H1 (cell line): ENCODE measurements around the gene RECK. TPM values are rescaled to one million over a fixed set of nuclear protein-coding genes. Genes with fewer than 3 reads are reported as not detected.
A peak's percentile ranks its signal among the peaks of the same experiment; 100 is the strongest.

Source experiments
- CTCF ChIA-PET: fragments of 300-600 bp; sonication (Branson Sonifier 250); formaldehyde crosslinking; loops from one replicate; lab custom pipeline; 2021; ENCODE audit not compliant: partially characterized antibody; lab: Charles Lee
- POLR2A ChIA-PET: fragments of 300-600 bp; sonication (Branson Sonifier 250); formaldehyde crosslinking; loops from one replicate; lab custom pipeline; 2021; ENCODE audit warnings: inconsistent platforms; ENCODE audit not compliant: partially characterized antibody; lab: Charles Lee
- DNase-seq, 2 experiments: peaks; one replicate each; pipeline versions ENCODE4 v3.0.0 to v3.0.0-alpha.2; 2010 to 2022; ENCODE audit warnings: low spot score in 2 of 2, low read depth in 1 of 2, mixed read lengths in 1 of 2
- FAIRE-seq: peaks from 2 replicates; lab custom pipeline; 2011; peaks lifted over from hg19 to GRCh38; lab: Jason Lieb, UNC
- H2AFZ ChIP-seq: 2 replicates; pipeline ENCODE4 v1.8.1; 2012; ENCODE audit warnings: low read length, inconsistent platforms
- H2AK5ac ChIP-seq: 2 replicates; pipeline ENCODE4 v1.6.1; 2013; ENCODE audit warnings: low read depth, low read length
- H2BK120ac ChIP-seq: replicated peaks from 2 replicates; pipeline ENCODE3; 2013; ENCODE audit warnings: low read depth, low read length, inconsistent platforms
- H2BK12ac ChIP-seq: 2 replicates; pipeline ENCODE4 v1.6.1; 2013; ENCODE audit warnings: low read depth, low read length
- H2BK15ac ChIP-seq: 2 replicates; pipeline ENCODE4 v1.6.1; 2013; ENCODE audit warnings: low read length
- H2BK20ac ChIP-seq: 2 replicates; pipeline ENCODE4 v1.6.1; 2013; ENCODE audit warnings: low read length
- H2BK5ac ChIP-seq: 2 replicates; pipeline ENCODE4 v1.6.1; 2013; ENCODE audit warnings: low read depth, low read length
- H3K14ac ChIP-seq: 2 replicates; pipeline ENCODE4 v1.6.1; 2013; ENCODE audit warnings: inconsistent platforms; ENCODE audit not compliant: insufficient read length
- H3K18ac ChIP-seq: 2 replicates; pipeline ENCODE4 v1.6.1; 2013; ENCODE audit warnings: low read length; ENCODE audit errors: extremely low read depth
- H3K23ac ChIP-seq: 2 replicates; pipeline ENCODE4 v1.6.1; 2013; ENCODE audit warnings: inconsistent platforms; ENCODE audit not compliant: insufficient read length
- H3K23me2 ChIP-seq: 2 replicates; pipeline ENCODE4 v1.6.1; 2013; ENCODE audit warnings: low read depth, low read length
- H3K27ac ChIP-seq: 2 replicates; pipeline ENCODE4 v1.6.1; 2011; ENCODE audit warnings: low read depth, low read length, inconsistent platforms
- H3K27me3 ChIP-seq, 4 experiments: replicated peaks in 1 of 4; 1 replicate in 1 of 4; 2 replicates in 3 of 4; pipeline versions ENCODE4 v1.6.1 to v1.8.1; 2011 to 2013; ENCODE audit warnings: low read length in 3 of 4, mild to moderate bottlenecking in 3 of 4, inconsistent platforms in 2 of 4, mixed read lengths in 2 of 4, moderate library complexity in 1 of 4; ENCODE audit not compliant: control insufficient read depth in 3 of 4, insufficient read depth in 3 of 4; ENCODE audit errors: extremely low read depth in 1 of 4
- H3K36me3 ChIP-seq, 4 experiments: 2 replicates each; pipeline versions ENCODE4 v1.6.1 to v1.8.1; 2011 to 2013; ENCODE audit warnings: mild to moderate bottlenecking in 4 of 4, low read length in 3 of 4, moderate library complexity in 2 of 4, control low read depth in 1 of 4, inconsistent platforms in 1 of 4; ENCODE audit not compliant: insufficient read depth in 4 of 4, control insufficient read depth in 2 of 4
- H3K4ac ChIP-seq: replicated peaks from 2 replicates; pipeline ENCODE3; 2013; ENCODE audit warnings: low read length, low read depth, mixed read lengths, inconsistent platforms; ENCODE audit not compliant: insufficient read length
- H3K4me1 ChIP-seq, 4 experiments: replicated peaks in 1 of 4; 1 replicate in 1 of 4; 2 replicates in 3 of 4; pipeline versions ENCODE4 v1.6.1 to v1.8.1; 2011 to 2013; ENCODE audit warnings: low read length in 3 of 4, inconsistent platforms in 2 of 4, mixed read lengths in 1 of 4; ENCODE audit not compliant: insufficient read depth in 4 of 4, control insufficient read depth in 3 of 4
- H3K4me2 ChIP-seq, 2 experiments: 2 replicates each; pipeline versions ENCODE4 v1.6.1 to v1.8.1; 2011 to 2013; ENCODE audit warnings: low read depth in 2 of 2, low read length in 2 of 2, control low read depth in 1 of 2, inconsistent platforms in 1 of 2, mild to moderate bottlenecking in 1 of 2; ENCODE audit not compliant: insufficient read depth in 1 of 2
- H3K4me3 ChIP-seq, 4 experiments: fragments of 200-600, 300-600 bp in 1 of 4; sonication (generic), shearing (Covaris generic), sonication (Bioruptor Twin) in 1 of 4; 2 replicates each; pipeline versions ENCODE4 v1.5.1 to v1.8.1; 2011 to 2016; ENCODE audit warnings: low read length in 4 of 4, low read depth in 3 of 4, control low read depth in 2 of 4, inconsistent platforms in 2 of 4, mild to moderate bottlenecking in 2 of 4, mixed read lengths in 1 of 4, moderate library complexity in 1 of 4; ENCODE audit not compliant: insufficient read depth in 2 of 4; ENCODE audit errors: extremely low read depth in 1 of 4
- H3K56ac ChIP-seq: replicated peaks from 2 replicates; pipeline ENCODE3; 2013; ENCODE audit warnings: low read depth, mild to moderate bottlenecking, mixed read lengths, low read length, inconsistent platforms; ENCODE audit not compliant: insufficient read length
- H3K79me1 ChIP-seq: 2 replicates; pipeline ENCODE4 v1.6.1; 2013; ENCODE audit warnings: low read depth, low read length, control low read depth
- H3K79me2 ChIP-seq, 2 experiments: 2 replicates each; pipeline versions ENCODE4 v1.6.1 to v1.8.1; 2012 to 2013; ENCODE audit warnings: low read length in 2 of 2, mild to moderate bottlenecking in 2 of 2, inconsistent platforms in 1 of 2; ENCODE audit not compliant: insufficient read depth in 2 of 2, control insufficient read depth in 1 of 2
- H3K9ac ChIP-seq, 4 experiments: replicated peaks in 1 of 4; 1 replicate in 1 of 4; 2 replicates in 3 of 4; pipeline versions ENCODE4 v1.6.1 to v1.8.1; 2011 to 2013; ENCODE audit warnings: low read depth in 3 of 4, low read length in 3 of 4, control low read depth in 2 of 4, mild to moderate bottlenecking in 2 of 4, moderate library complexity in 2 of 4, inconsistent platforms in 1 of 4; ENCODE audit errors: extremely low read depth in 1 of 4
- H3K9me3 ChIP-seq, 2 experiments: 2 replicates each; pipeline versions ENCODE4 v1.6.1 to v1.8.1; 2012 to 2013; ENCODE audit warnings: mild to moderate bottlenecking in 2 of 2, moderate library complexity in 2 of 2, control low read depth in 1 of 2, inconsistent platforms in 1 of 2, low read depth in 1 of 2, low read length in 1 of 2, mixed read lengths in 1 of 2; ENCODE audit not compliant: insufficient read depth in 2 of 2
- H4K20me1 ChIP-seq, 2 experiments: replicated peaks in 1 of 2; 2 replicates each; pipeline versions ENCODE3 to v1.8.1; 2011 to 2013; ENCODE audit warnings: inconsistent platforms in 2 of 2, low read length in 2 of 2, mild to moderate bottlenecking in 1 of 2; ENCODE audit not compliant: insufficient read depth in 2 of 2, control insufficient read depth in 1 of 2
- H4K5ac ChIP-seq: 2 replicates; pipeline ENCODE4 v1.6.1; 2013; ENCODE audit warnings: low read length, low read depth, mixed read lengths, inconsistent platforms; ENCODE audit not compliant: insufficient read length
- H4K8ac ChIP-seq: 2 replicates; pipeline ENCODE4 v1.8.0; 2013; ENCODE audit warnings: mild to moderate bottlenecking, moderate library complexity, low read length, inconsistent platforms; ENCODE audit not compliant: insufficient read depth; ENCODE audit errors: extremely low read depth
- H4K91ac ChIP-seq: replicated peaks from 2 replicates; pipeline ENCODE3; 2013; ENCODE audit warnings: low read length, mixed read lengths, inconsistent platforms; ENCODE audit not compliant: insufficient read length
- CTCF ChIP-seq, 3 experiments: IDR thresholded peaks; 1 replicate in 2 of 3; 2 replicates in 1 of 3; pipeline versions ENCODE4 v1.5.1 to v1.6.1; 2011; ENCODE audit warnings: low read length in 3 of 3, mild to moderate bottlenecking in 3 of 3, inconsistent platforms in 2 of 3, low read depth in 1 of 3, moderate library complexity in 1 of 3; ENCODE audit not compliant: insufficient read depth in 1 of 3; ENCODE audit errors: control extremely low read depth in 1 of 3
- E2F6 ChIP-seq: IDR thresholded peaks from 2 replicates; pipeline ENCODE4 v1.6.1; 2012; ENCODE audit warnings: inconsistent platforms
- RAD21 ChIP-seq, 2 experiments: IDR thresholded peaks in 1 of 2; conservative IDR thresholded peaks in 1 of 2; 2 replicates each; pipeline ENCODE4 v1.6.1; 2011; ENCODE audit warnings: low read depth in 2 of 2, low read length in 2 of 2, improper control_type of control experiment in 1 of 2, inconsistent platforms in 1 of 2, mild to moderate bottlenecking in 1 of 2, moderate library complexity in 1 of 2
- TEAD4 ChIP-seq: IDR thresholded peaks from 2 replicates; pipeline ENCODE4 v1.6.1; 2012; ENCODE audit warnings: low read depth, low read length, inconsistent platforms, mixed read lengths
- WGBS, 2 experiments: shearing (Covaris generic) in 1 of 2; methylation state at CpG; one replicate each; pipeline versions ENCODE4 v1.1.6 to v1.1.7; 2013 to 2015; ENCODE audit warnings: low lambda C conversion rate in 2 of 2, mixed read lengths in 2 of 2, inconsistent platforms in 1 of 2, low coverage in 1 of 2, missing lambda C conversion rate in 1 of 2; ENCODE audit not compliant: insufficient replicate concordance in 2 of 2, insufficient coverage in 1 of 2, insufficient read length in 1 of 2; ENCODE audit errors: extremely low coverage in 1 of 2, missing lambda C conversion rate in 1 of 2; 5-methylcytosine and 5-hydroxymethylcytosine counted together
- polyA plus RNA-seq, 7 experiments: library from polyadenylated mRNA; depleted of rRNA in 3 of 7; stranded (reverse) in 5 of 7; unstranded in 2 of 7; fragments of >200 nt in 5 of 7; fragments of 200-250 nt in 2 of 7; gene quantifications; 1 replicate in 5 of 7; 2 replicates in 1 of 7; 4 replicates in 1 of 7; pipeline versions ENCODE4 v1.2.1 to v1.2.3, GENCODE V29; 2011 to 2013; ENCODE audit warnings: missing spikeins in 2 of 7, mixed read lengths in 2 of 7
- total RNA-seq: library from RNA; stranded (reverse); fragmentation: NEBNext Ultra II Directional; extraction: Animal tissue kit (Norgen Biotek cat#: 25700); gene quantifications from 2 replicates; pipeline ENCODE4 v1.2.1, GENCODE V29; 2021

RECK gene
- total and polyA plus RNA-seq, 2 of the 8 experiments (the other 6 are each of a cell fraction or from before 2014, with no cell fraction given), result 5.4 to 9.8 TPM

GRCh38 chr9:36091026-36091953 is 54.6 kb downstream of the RECK start:
- 78% methylated on average over 8 of the region's 8 CpGs; no CpG with 5 or more reads in 1 of the 2 experiments for WGBS, 2 experiments

More at GRCh38 chr9:36091026-36091953, 54.6 kb downstream of the RECK start:
- no peak overlapping the region for H3K23ac ChIP-seq
- H2AK5ac ChIP-seq, result no peak overlapping the region
- no peaks in the 10 kb centered on the region for H3K79me2 ChIP-seq
- FAIRE-seq, result no peak
- no peak overlapping the region for H4K8ac ChIP-seq
- no peak overlapping the region for H2BK12ac ChIP-seq
- TF ChIP-seq RAD21 (IDR thresholded peaks at IDR 0.05 in 1 of 2, conservative IDR thresholded peaks at IDR 0.05 in 1 of 2; ENCODE audit: low read depth in 2 of 2, low read length in 2 of 2), result peak; percentile 35 to 42
- peak; percentile 43; the same call in 1 of the 2 replicates for TF ChIP-seq TEAD4
- no peak; a peak in 1 of 4 replicates for TF ChIP-seq CTCF (IDR thresholded peaks at IDR 0.05; ENCODE audit: control extremely low read depth in 1 of 3, insufficient read depth in 1 of 3, low read depth in 1 of 3, low read length in 3 of 3)
- no peak for TF ChIP-seq E2F6
- no peak overlapping the region for H2AFZ ChIP-seq
- H3K79me1 ChIP-seq, result no peaks in the 10 kb centered on the region
- H4K5ac ChIP-seq, result no peak overlapping the region
- H3K4ac ChIP-seq, result no peak overlapping the region
- H3K4me3 ChIP-seq, result no peak overlapping the region
- no peak overlapping the region for H3K14ac ChIP-seq
- H3K4me2 ChIP-seq, result no peak overlapping the region
- no peaks in the 10 kb centered on the region for H3K27me3 ChIP-seq
- no peak overlapping the region for H3K18ac ChIP-seq
- H3K36me3 ChIP-seq, result peaks cover 0 to 6% (median 0%) of the 10 kb centered on the region in 4 experiments; a peak in 2 of 8 replicates
- no peak overlapping the region for H3K27ac ChIP-seq
- H4K91ac ChIP-seq, result no peak overlapping the region
- no peaks in the 10 kb centered on the region for H4K20me1 ChIP-seq
- H3K4me1 ChIP-seq, result peaks cover 0 to 6% (median 4%) of the 10 kb centered on the region in 4 experiments; a peak in 4 of 7 replicates
- ChIA-PET CTCF (interaction anchor here (1.0 to 2.9 kb wide), 5 partner anchors 11 to 75 kb away, joined by 3 to 21 read pairs (median 5); no protein-coding TSS in a partner anchor), POLR2A (interaction anchor here (0.9 to 1.7 kb wide), 2 partner anchors 10 to 72 kb away, joined by 3 to 6 read pairs; no protein-coding TSS in a partner anchor)
- 0 out of 4 replicates have a peak, but pooled peaks cover 0 to 2% of the 10 kb centered on the region in 2 experiments for H3K9me3 ChIP-seq
- no peak overlapping the region for H3K56ac ChIP-seq
- no peak overlapping the region for H2BK120ac ChIP-seq
- no peak overlapping the region for H2BK20ac ChIP-seq
- H2BK15ac ChIP-seq, result no peak overlapping the region
- no peaks in the 10 kb centered on the region for H3K23me2 ChIP-seq
- no peak overlapping the region for H3K9ac ChIP-seq
- no peak for DNase-seq
- H2BK5ac ChIP-seq, result no peak overlapping the region
